Stimulated activated CD8-positive, alpha-beta memory T cell treated with anti-CD3 and anti-CD28 coated beads, Interleukin-15, amount 100 ng/mL, for 24 hours (primary cell): Measurements from ENCODE around the gene PCDHB4.
"Not testable (repeated sequence)": the region's sequence is repeated elsewhere in the genome, so short reads cannot be mapped to it uniquely, and the experiment has no call there.

Experiments used
- DNase-seq: peaks from one replicate; pipeline ENCODE4 v3.0.0-alpha.2; 2020; ENCODE audit warnings: low read depth

Gene PCDHB4

GRCh38 chr5:141150224-141150992 lies 28.8 kb downstream of the PCDHB4 start:
- DNase-seq, result no peak

- DNase-seq, result no peak
These were observed 29.3 kb downstream of the PCDHB4 start for GRCh38 chr5:141150993-141151325.

- DNase-seq, result not testable (repeated sequence)
These were observed 30.0 kb downstream of the PCDHB4 start for GRCh38 chr5:141151632-141152031.

GRCh38 chr5:141152096-141152495 lies 30.5 kb downstream of the PCDHB4 start:
- DNase-seq, result not testable (repeated sequence)

GRCh38 chr5:141155540-141156374 lies 34.1 kb downstream of the PCDHB4 start:
- DNase-seq, result no peak

- not testable (repeated sequence) for DNase-seq
These were observed 35.7 kb downstream of the PCDHB4 start for GRCh38 chr5:141157356-141157755.

- DNase-seq, result not testable (repeated sequence)
These were observed 36.3 kb downstream of the PCDHB4 start for GRCh38 chr5:141157901-141158300.

GRCh38 chr5:141172381-141173204 lies 51.0 kb downstream of the PCDHB4 start, which contains the start of gene PCDHB7:
Gene PCDHB7 (plus strand): TSS chr5:141172644. CDS start chr5:141172836, 192 bp downstream.
- DNase-seq, result no peak

- not testable (repeated sequence) for DNase-seq
These were observed 52.9 kb downstream of the PCDHB4 start for GRCh38 chr5:141174291-141175104.
